HepG2 (cell line): Measurements from ENCODE around the gene C9orf43. TPM values are rescaled to one million over a fixed set of nuclear protein-coding genes. Genes with fewer than 3 reads are reported as not detected.
A peak's percentile ranks its signal among the peaks of the same experiment; 100 is the strongest.

Experiments used
- ATAC-seq: fragments of 200-7000 bp; cut with Tn5 transposase; 3 replicates; pipeline ENCODE4 v1.9.1; 2020; ENCODE audit warnings: mild to moderate bottlenecking, moderate library complexity
- BruUV-seq: library from RNA; stranded (reverse); fragments of 400-500 nt; replicated peaks from 2 replicates; lab custom pipeline; 2021; lab: Mats Ljungman, UMichigan
- CTCF ChIA-PET: fragments of 300-600 bp; formaldehyde crosslinking; extraction: SDS; loops from one replicate; lab custom pipeline; 2021; ENCODE audit warnings: low total read pairs, inconsistent platforms, low intra/inter-chr PET ratio; lab: Yijun Ruan, JAX
- POLR2A ChIA-PET: fragments of 350-600 bp; sonication (Branson Sonifier 250); formaldehyde crosslinking; loops from one replicate; lab custom pipeline; 2020; ENCODE audit warnings: antibody characterized with exemption, inconsistent platforms; lab: Yijun Ruan, JAX
- DNase-seq: peaks from one replicate; pipeline ENCODE4 v3.0.0-alpha.2; 2015; ENCODE audit warnings: low spot score
- FAIRE-seq: peaks from 3 replicates; lab custom pipeline; 2011; peaks lifted over from hg19 to GRCh38; lab: Jason Lieb, UNC
- H2AFZ ChIP-seq: one replicate; pipeline ENCODE4 v1.6.1; 2011; ENCODE audit warnings: low read length, inconsistent platforms
- H3K27ac ChIP-seq: fragments of 300-600 bp; 3 replicates; pipeline ENCODE4 v1.8.0; 2011; ENCODE audit warnings: mixed run types, mild to moderate bottlenecking, mixed read lengths, low read length, inconsistent platforms; ENCODE audit not compliant: insufficient read depth; ENCODE audit errors: extremely low read length
- H3K27me3 ChIP-seq, 2 experiments: fragments of 200-600 bp in 1 of 2; 2 replicates in 1 of 2; 3 replicates in 1 of 2; pipeline versions ENCODE4 v1.6.0 to v1.8.0; 2011; ENCODE audit warnings: low read length in 2 of 2, mild to moderate bottlenecking in 2 of 2, moderate library complexity in 2 of 2, inconsistent platforms in 1 of 2; ENCODE audit not compliant: insufficient read depth in 2 of 2, control insufficient read depth in 1 of 2
- H3K36me3 ChIP-seq, 2 experiments: fragments of 200-600 bp in 1 of 2; replicated peaks in 1 of 2; 2 replicates in 1 of 2; 3 replicates in 1 of 2; pipeline versions ENCODE4 v1.5.1 to v1.8.0; 2011; ENCODE audit warnings: low read length in 2 of 2, inconsistent platforms in 1 of 2; ENCODE audit not compliant: insufficient read depth in 2 of 2, control insufficient read depth in 1 of 2
- H3K4me1 ChIP-seq: 2 replicates; pipeline ENCODE4 v1.5.1; 2012; ENCODE audit warnings: low read length, inconsistent platforms; ENCODE audit not compliant: insufficient read depth
- H3K4me2 ChIP-seq: 2 replicates; pipeline ENCODE4 v1.6.0; 2011; ENCODE audit warnings: low read depth, low read length, inconsistent platforms
- H3K4me3 ChIP-seq, 3 experiments: fragments of 200-600 bp in 1 of 3; sonication (generic), shearing (Covaris generic) in 1 of 3; replicated peaks in 1 of 3; 2 replicates each; pipeline ENCODE4 v1.5.1; 2011 to 2016; ENCODE audit warnings: low read length in 3 of 3, inconsistent platforms in 2 of 3, low read depth in 2 of 3, mild to moderate bottlenecking in 2 of 3, control low read depth in 1 of 3, mixed read lengths in 1 of 3; ENCODE audit not compliant: insufficient read depth in 1 of 3
- H3K79me2 ChIP-seq: one replicate; pipeline ENCODE4 v1.6.1; 2011; ENCODE audit warnings: low read length, inconsistent platforms; ENCODE audit not compliant: insufficient read depth
- H3K9ac ChIP-seq: 2 replicates; pipeline ENCODE4 v1.6.0; 2011; ENCODE audit warnings: mild to moderate bottlenecking, low read depth, low read length, inconsistent platforms; ENCODE audit not compliant: insufficient read depth
- H3K9me3 ChIP-seq: 2 replicates; pipeline ENCODE4 v1.5.1; 2012; ENCODE audit warnings: mild to moderate bottlenecking, low read length
- H4K20me1 ChIP-seq: 2 replicates; pipeline ENCODE4 v1.6.0; 2011; ENCODE audit warnings: inconsistent platforms, mild to moderate bottlenecking, low read length, moderate library complexity; ENCODE audit not compliant: insufficient read depth
- CCDC6 ChIP-seq: sonication (generic); formaldehyde crosslinking; IDR thresholded peaks from 2 replicates; pipeline ENCODE4 v1.8.1; 2022; ENCODE audit warnings: mild to moderate bottlenecking, missing genetic modification reagents, moderate library complexity
- FOXP1 ChIP-seq, 2 experiments: fragments of 450-650 bp in 1 of 2; IDR thresholded peaks; 2 replicates each; pipeline ENCODE4 v1.6.1; 2017 to 2018; ENCODE audit warnings: antibody characterized with exemption in 1 of 2
- GRHL1 ChIP-seq: sonication (generic); formaldehyde crosslinking; conservative IDR thresholded peaks from 2 replicates; pipeline ENCODE4 v1.8.0; 2022; ENCODE audit warnings: missing genetic modification reagents
- GZF1 ChIP-seq: sonication (generic); formaldehyde crosslinking; IDR thresholded peaks from 2 replicates; pipeline ENCODE4 v1.5.1; 2020; ENCODE audit warnings: mild to moderate bottlenecking, missing genetic modification reagents
- HNF4A ChIP-seq: sonication (generic); formaldehyde crosslinking; IDR thresholded peaks from 2 replicates; pipeline ENCODE4 v1.4.0; 2020; ENCODE audit warnings: missing genetic modification reagents
- HNRNPLL ChIP-seq: fragments of 200-400 bp; formaldehyde crosslinking; IDR thresholded peaks from 2 replicates; pipeline ENCODE4 v1.6.1; 2017; ENCODE audit warnings: mild to moderate bottlenecking, low read depth, low read length; ENCODE audit not compliant: poor library complexity, severe bottlenecking
- IRF9 ChIP-seq: sonication (generic); formaldehyde crosslinking; IDR thresholded peaks from 2 replicates; pipeline ENCODE4 v1.8.0; 2022; ENCODE audit warnings: missing genetic modification reagents, mild to moderate bottlenecking, borderline replicate concordance
- MAFF ChIP-seq: IDR thresholded peaks from 2 replicates; pipeline ENCODE4 v1.6.1; 2011; ENCODE audit warnings: low read depth, low read length, improper control_type of control experiment
- NRL ChIP-seq: sonication (generic); formaldehyde crosslinking; IDR thresholded peaks from 2 replicates; pipeline ENCODE4 v1.5.0; 2020; ENCODE audit warnings: missing genetic modification reagents, mild to moderate bottlenecking, moderate library complexity, borderline replicate concordance
- PATZ1 ChIP-seq: sonication (generic); formaldehyde crosslinking; IDR thresholded peaks from 2 replicates; pipeline ENCODE4 v1.4.0; 2020; ENCODE audit warnings: missing genetic modification reagents
- PRMT3 ChIP-seq: sonication (generic); formaldehyde crosslinking; IDR thresholded peaks from 2 replicates; pipeline ENCODE4 v1.8.1; 2022; ENCODE audit warnings: low read depth, mild to moderate bottlenecking, moderate library complexity, missing genetic modification reagents, borderline replicate concordance
- REL ChIP-seq: sonication (generic); formaldehyde crosslinking; conservative IDR thresholded peaks from 2 replicates; pipeline ENCODE4 v1.8.0; 2022; ENCODE audit warnings: mild to moderate bottlenecking, missing genetic modification reagents, moderate library complexity
- ZNF33B ChIP-seq: sonication (generic); formaldehyde crosslinking; IDR thresholded peaks from 2 replicates; pipeline ENCODE4 v1.5.1; 2020; ENCODE audit warnings: mild to moderate bottlenecking, missing genetic modification reagents
- ZNF44 ChIP-seq: sonication (generic); formaldehyde crosslinking; IDR thresholded peaks from 2 replicates; pipeline ENCODE4 v1.5.1; 2020; ENCODE audit warnings: mild to moderate bottlenecking, missing genetic modification reagents
- ZNF574 ChIP-seq: sonication (generic); formaldehyde crosslinking; IDR thresholded peaks from 2 replicates; pipeline ENCODE4 v1.4.0; 2020; ENCODE audit warnings: missing genetic modification reagents
- ZNF598 ChIP-seq: sonication (generic); formaldehyde crosslinking; IDR thresholded peaks from 2 replicates; pipeline ENCODE4 v1.5.1; 2020; ENCODE audit warnings: mild to moderate bottlenecking, missing genetic modification reagents, borderline replicate concordance
- WGBS: methylation state at CpG from one replicate; pipeline ENCODE4 v1.1.6; 2017; ENCODE audit warnings: low lambda C conversion rate; 5-methylcytosine and 5-hydroxymethylcytosine counted together
- in situ Hi-C: cut with HindIII; loops from 2 replicates; pipeline ENCODE4 v1.10.0; 2017; ENCODE audit warnings: low pct_unique_long_range_greater_than_20kb; ENCODE audit not compliant: extremely low pct_ligation_motif_present
- intact Hi-C: fragments of 100-400 bp; cut with micrococcal nuclease; formaldehyde crosslinking; loops from one replicate; pipeline ENCODE4 v1.10.0; 2022; ENCODE audit not compliant: unreplicated experiment
- polyA plus RNA-seq, 8 experiments: library from polyadenylated mRNA; depleted of rRNA in 3 of 8; stranded (reverse) in 7 of 8; unstranded in 1 of 8; fragments of >200 nt; fragmentation: Illumina TruSeq in 4 of 8; extraction: Trizol in 4 of 8; gene quantifications; 2 replicates each; pipeline versions ENCODE4 v1.2.1 to v1.2.3, GENCODE V29; 2011 to 2016; ENCODE audit warnings: low read depth in 4 of 8, missing spikeins in 1 of 8, mixed read lengths in 1 of 8; ENCODE audit not compliant: insufficient read depth in 1 of 8
- total RNA-seq, 5 experiments: library from RNA; depleted of rRNA; stranded (reverse); fragments of >200 nt; fragmentation: Illumina TruSeq; extraction: Trizol; gene quantifications; 2 replicates each; pipeline ENCODE4 v1.2.3, GENCODE V29; 2016; ENCODE audit warnings: low read depth in 1 of 5

Gene C9orf43
- total and polyA plus RNA-seq, 2 of the 13 experiments (the other 11 are each of a cell fraction or from before 2014, with no cell fraction given): 0.24 to 0.31 TPM

- ChIA-PET POLR2A (interaction anchor here (0.7 to 2.5 kb wide), 6 partner anchors 8 to 147 kb away, joined by 3 to 7 read pairs (median 4); no protein-coding TSS in a partner anchor), CTCF (no interaction called here)
- intact Hi-C loops (loop anchor here (5.0 kb wide), 1 partner anchor 44 kb away; no protein-coding TSS in a partner anchor), in situ Hi-C loops (no loop called here)
- no peak for DNase-seq
- Histone ChIP-seq H3K27me3 (no peaks in the 10 kb centered on the region), H3K36me3 (no peaks in the 10 kb centered on the region), H4K20me1 (no peaks in the 10 kb centered on the region), H3K4me1 (peaks cover 60% of the 10 kb centered on the region), H3K4me2 (peak overlapping the region; percentile 97), H3K79me2 (peaks cover 43% of the 10 kb centered on the region), H3K9ac (peak overlapping the region; percentile 79; the same call in 1 of the 2 replicates), H3K27ac (no peak overlapping the region), H2AFZ (no peak overlapping the region), H3K4me3 (peak overlapping the region in 2 of 3 experiments; percentile 82 to 86; a peak in 4 of 6 replicates), H3K9me3 (no peaks in the 10 kb centered on the region)
- no TSS peak for BruUV-seq
- 59% methylated on average over 5 of the region's 11 CpGs for WGBS
- peak; percentile 7 for ATAC-seq
- FAIRE-seq: no peak
- TF ChIP-seq ZNF574 (CRISPR knock-in tag) (no peak), HNF4A (CRISPR knock-in tag) (no peak), PATZ1 (CRISPR knock-in tag) (0 out of 2 replicates have a peak, but pooled peaks have one; percentile 8), ZNF44 (CRISPR knock-in tag) (peak; percentile 11; the same call in 1 of the 2 replicates), CCDC6 (CRISPR knock-in tag) (0 out of 2 replicates have a peak, but pooled peaks have one; percentile 50), NRL (CRISPR knock-in tag) (no peak), FOXP1 (IDR thresholded peaks at IDR 0.05) (no peak), FOXP1 (CRISPR knock-in tag; IDR thresholded peaks at IDR 0.05) (no peak), GZF1 (no peak), REL (CRISPR knock-in tag) (0 out of 2 replicates have a peak, but pooled peaks have one; percentile 15), ZNF33B (CRISPR knock-in tag) (0 out of 2 replicates have a peak, but pooled peaks have one; percentile 30), MAFF (0 out of 2 replicates have a peak, but pooled peaks have one; percentile 18), ZNF598 (CRISPR knock-in tag) (no peak), PRMT3 (CRISPR knock-in tag) (0 out of 2 replicates have a peak, but pooled peaks have one; percentile 54), GRHL1 (CRISPR knock-in tag) (no peak), IRF9 (no peak), HNRNPLL (no peak)
Measured at GRCh38 chr9:113462781-113463286, 52.3 kb downstream of the C9orf43 start.
